Endometrial microvascular endothelial cells (primary cell): ENCODE measurements around the gene RNF103. TPM values are rescaled to one million over a fixed set of nuclear protein-coding genes. Genes with fewer than 3 reads are reported as not detected.
"Not testable (repeated sequence)": the region's sequence is repeated elsewhere in the genome, so short reads cannot be mapped to it uniquely, and the experiment has no call there.

Experiments used
- in situ Hi-C: cut with HindIII; loops from 2 replicates; pipeline ENCODE4 v1.10.0; 2017; ENCODE audit warnings: low sequenced_read_pairs, low pct_unique_long_range_greater_than_20kb; ENCODE audit errors: inconsistent ontology term
- total RNA-seq: library from RNA; depleted of rRNA; stranded (reverse); fragments of >200 nt; gene quantifications from one replicate; pipeline ENCODE4 v1.2.3, GENCODE V29; 2015; ENCODE audit errors: inconsistent ontology term

Gene RNF103
- 16.9 TPM for total RNA-seq

DNA sequence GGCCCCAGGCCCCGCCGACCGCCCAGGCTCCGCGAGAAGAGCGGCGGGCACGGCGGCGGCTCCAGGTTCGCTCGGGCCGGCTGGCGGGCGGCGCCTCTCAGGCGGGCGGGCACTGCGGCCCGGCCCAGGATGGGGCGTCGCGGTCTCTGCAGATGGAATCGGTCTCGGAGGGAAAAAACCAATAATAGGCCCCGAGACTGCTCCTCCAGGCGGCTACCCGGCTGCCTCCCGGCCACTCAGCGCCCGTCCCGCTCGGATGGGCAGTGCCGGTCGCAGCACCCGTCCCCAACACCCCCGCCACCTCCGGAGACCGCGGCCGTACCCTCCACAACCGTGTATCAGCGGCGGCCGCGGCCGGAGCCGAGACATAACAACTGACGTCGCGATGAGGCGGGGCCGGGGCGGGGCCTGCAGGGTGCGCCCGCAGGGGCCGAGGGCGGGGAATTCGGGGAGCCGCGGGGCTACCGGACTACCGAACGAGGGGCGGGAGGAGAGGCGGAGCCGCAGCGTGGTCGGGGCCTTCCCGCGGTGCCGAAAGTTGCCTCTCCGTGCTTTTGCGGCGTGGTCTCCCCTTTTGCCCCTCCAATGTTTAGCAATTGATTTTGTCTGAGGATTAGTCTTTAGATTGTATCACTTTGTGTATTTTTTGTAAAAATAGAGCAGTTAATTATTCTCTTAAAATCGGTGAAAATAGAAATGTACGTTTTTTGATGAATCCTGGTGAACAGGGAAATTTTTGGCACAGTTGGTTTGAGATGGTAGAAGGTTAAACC, at the start of gene RNF103:
RNF103 (minus strand) TSS at position 372 of the 773 bp plus-strand sequence. CDS start 979 bp downstream, outside the sequence.
- in situ Hi-C loops: no loop called here

GRCh38 chr2:86673011-86673410, 49.3 kb upstream of the RNF103 start:
- in situ Hi-C loops: no loop called here

GRCh38 chr2:86672027-86672545, 48.4 kb upstream of the RNF103 start:
- in situ Hi-C loops: no loop called here

DNA sequence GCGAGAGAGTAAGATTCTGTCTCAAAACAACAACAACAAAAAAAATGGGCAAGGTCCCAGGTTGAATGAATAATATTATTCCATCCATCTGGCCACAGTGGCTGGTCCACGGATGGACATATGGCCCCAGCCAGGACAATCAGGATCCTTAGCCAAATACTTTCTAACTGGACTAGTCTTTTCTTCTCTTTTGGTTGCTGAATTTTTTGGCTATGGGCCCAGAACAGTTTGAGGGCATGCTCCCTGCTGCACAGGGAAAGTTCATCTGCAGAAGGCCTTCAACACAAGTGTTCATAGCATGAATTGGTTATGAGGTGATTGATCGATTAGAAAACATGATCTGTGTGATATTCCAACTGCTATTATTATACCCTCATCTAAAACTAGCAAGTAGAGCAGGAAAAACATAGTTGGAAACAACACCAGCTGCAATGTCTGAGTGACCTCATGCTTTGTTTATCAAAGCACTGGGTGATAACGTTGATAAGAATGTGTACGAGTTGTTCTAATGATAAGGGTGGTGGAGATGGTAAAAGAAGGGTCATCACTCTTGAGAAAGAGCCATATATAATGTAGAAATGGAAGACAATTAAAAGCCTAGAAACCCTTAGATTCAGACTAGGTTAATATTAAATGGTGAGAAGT, 47.8 kb upstream of the RNF103 start:
- in situ Hi-C loops: no loop called here

GRCh38 chr2:86669323-86669722, 45.7 kb upstream of the RNF103 start:
- in situ Hi-C loops: not testable (repeated sequence)

DNA sequence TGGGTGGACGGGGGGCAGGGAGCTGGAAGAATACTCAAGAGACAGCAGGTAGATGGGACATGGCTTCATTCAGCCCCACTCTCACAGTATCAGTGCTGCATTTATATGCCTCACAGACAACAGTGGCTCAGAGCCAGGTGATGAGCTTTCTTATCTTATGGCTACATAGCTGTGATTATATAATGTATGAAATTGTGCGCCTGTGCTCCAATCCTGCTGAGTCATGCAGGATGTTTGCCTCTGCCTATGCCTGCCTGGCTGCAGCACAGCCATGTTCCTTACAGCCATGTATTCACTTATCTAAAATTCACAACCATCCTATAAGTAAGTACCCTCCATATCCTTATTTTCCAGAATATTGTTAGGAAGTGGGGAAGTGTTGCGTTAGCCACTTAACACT, 37.7 kb upstream of the RNF103 start:
- in situ Hi-C loops: no loop called here

GRCh38 chr2:86650188-86650587, 26.5 kb upstream of the RNF103 start:
- in situ Hi-C loops: no loop called here

DNA sequence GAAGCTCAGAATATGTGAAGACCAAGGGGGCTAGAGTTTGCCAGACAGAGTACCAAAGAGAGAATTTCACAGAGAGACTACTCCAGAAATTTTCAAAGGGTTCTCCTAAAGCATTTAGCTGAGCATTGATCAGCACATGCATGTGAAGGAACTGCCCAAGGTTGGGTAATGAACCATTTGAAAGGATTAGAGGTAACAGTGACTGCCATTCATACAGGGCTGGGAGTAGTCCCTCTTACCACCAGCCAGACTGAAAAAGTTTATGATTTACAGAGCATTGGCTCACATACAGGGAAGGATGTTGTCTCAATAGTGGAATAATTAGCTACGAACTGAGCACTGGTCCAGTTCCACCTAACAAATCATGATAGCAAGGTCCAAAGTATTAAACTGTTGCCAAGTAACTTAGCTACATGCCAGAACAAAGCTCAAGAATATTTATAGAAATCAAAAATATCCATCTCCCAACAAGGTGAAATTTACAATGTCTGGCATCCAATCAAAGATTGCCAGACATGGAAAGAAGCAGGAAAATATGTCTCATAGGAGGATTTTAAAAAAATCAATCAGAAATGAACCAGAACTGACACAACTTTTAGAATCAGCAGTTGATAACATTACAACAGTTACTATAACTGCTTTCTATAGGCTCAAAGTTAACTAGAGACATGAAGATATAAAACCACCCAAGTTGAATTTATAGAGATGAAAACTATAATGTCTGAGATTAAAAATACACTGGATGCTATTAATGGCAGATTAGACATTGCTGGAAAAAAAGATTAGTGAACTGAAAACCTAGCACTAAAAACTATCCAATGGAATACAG, 25.7 kb upstream of the RNF103 start:
- in situ Hi-C loops: no loop called here

GRCh38 chr2:86648681-86649080, 25.0 kb upstream of the RNF103 start:
- in situ Hi-C loops: no loop called here

DNA sequence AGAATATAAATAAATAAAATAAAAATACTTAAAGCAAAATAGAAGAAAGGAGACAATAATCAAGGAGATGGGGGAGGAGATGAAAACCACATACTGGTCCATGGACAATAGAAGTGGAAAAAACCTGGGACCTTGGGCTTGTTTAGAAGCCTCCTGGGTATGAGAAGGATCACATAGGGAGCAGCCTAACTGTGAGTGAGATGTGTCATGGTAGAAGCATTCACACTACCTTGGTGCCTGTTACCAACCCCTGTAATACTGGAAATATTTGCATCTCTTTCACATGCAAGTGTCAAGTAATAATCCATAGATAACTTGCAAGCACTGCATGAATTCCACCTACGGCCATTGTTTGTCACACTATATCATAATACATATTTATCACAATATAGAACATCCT, 23.2 kb upstream of the RNF103 start:
- in situ Hi-C loops: no loop called here

- in situ Hi-C loops: no loop called here
These were observed 22.7 kb upstream of the RNF103 start for GRCh38 chr2:86646329-86646728.

DNA sequence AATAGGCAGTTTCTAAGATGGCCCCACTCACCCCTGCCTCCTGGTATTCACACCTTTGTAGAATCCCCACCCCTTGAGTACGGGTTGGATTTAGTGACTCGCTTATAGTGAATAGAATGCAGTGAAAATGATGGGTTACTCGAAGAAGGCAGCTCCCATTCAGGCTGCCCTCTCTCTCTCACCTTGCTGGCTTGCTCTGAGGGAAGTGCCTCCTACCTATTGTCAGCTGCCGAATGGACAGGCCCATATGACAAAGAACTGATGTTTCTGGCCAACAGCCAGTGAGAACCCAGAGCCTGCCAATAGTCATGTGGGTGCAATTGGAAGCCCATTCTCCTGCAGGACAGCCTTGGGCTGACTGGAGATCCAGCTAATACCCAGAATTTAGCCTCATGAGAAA, 22.1 kb upstream of the RNF103 start:
- in situ Hi-C loops: no loop called here

DNA sequence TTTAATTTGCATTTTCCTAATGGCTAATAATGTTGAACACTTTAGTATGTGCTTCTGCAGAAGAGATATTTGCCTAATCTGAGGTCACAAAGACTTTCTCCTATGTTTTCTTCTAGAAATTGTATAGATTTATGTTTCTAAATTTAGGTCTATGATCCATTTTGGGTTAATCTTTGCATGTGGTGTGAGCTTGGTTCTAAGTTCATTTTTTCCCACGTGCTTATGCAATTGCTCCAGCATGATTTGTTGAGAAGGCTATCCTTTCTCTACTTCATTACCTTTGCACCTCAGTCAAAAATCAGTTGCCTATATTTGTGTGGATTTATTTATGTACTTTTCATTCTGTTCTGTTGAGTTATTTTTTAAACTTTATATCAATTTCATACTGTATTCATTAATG, 15.0 kb upstream of the RNF103 start:
- in situ Hi-C loops: no loop called here

- in situ Hi-C loops: no loop called here
These were observed 13.2 kb upstream of the RNF103 start for GRCh38 chr2:86636842-86637241.

GRCh38 chr2:86634352-86634751, 10.7 kb upstream of the RNF103 start:
- in situ Hi-C loops: no loop called here

DNA sequence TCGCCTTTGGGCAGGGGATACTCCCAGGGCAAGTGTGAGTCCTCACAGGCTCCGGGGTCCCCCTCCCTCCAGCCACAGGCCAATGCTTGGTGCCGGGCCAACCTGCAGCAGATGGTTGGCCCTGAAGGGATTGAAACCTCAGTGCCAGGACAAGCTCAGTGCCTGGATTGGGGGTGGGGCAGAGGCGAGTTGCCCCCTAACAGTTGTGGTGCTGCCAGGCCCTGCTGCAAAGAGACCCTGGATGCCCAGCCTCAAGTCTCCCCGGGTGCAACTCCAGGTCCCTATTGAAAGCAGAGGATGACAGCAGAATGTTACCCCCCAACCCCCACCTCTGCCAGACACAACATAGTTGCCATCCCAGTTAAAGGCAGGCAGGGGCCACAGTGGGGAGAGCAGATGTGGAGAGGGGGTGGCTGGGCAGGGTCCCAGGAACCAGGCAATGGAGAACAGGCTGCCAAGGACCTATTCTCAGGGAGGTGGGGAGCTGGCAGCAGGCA, 9.5 kb upstream of the RNF103 start:
- in situ Hi-C loops: no loop called here

DNA sequence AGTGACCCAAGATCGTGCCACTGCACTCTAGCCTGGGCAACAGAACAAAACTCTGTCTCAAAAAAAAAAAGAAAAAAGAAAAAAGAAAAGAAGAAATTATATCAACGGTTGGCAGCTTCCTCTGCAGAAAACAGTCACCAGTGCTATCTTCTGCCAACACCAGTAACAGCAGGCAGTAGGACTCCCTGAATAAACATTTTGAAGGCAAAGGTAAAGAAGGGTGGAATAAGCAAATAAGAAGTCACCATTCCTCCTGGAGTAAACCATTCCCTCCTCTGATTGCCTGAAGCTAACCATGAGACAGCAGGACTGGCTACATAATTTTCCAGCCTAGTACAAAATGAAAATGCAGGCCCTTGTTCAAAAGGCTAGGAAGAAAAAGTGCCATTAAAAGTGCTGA, 9.0 kb upstream of the RNF103 start:
- in situ Hi-C loops: no loop called here

DNA sequence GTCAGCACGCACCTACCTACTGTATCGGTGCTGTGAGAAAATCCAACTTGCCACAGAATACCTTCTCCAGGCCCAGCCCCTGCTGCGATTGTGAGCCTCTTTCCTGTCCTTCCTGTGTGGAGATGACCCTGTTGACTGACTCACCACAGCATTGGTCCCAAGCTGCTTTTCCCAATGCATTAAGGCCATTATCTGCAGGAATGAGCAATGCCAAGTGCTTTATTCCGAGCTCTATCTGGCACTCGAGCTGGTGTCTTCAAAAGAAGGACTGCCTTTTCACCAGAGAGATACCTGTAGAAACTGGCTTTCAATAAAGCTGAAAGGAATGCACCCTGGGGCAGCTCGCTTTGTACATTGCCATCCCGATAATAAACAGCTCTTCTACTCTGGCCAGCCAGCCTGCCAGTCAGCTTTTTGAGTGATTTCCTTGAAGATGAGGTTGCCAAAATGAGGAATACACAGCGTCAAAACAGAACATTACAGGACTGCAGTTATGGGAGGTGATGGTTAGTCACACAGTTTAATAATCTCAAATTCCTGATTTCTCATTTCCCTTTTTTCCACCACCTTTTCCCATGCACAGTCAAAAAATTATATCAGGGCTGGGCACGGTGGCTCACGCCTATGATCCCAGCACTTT, 8.3 kb upstream of the RNF103 start:
- in situ Hi-C loops: no loop called here

- in situ Hi-C loops: no loop called here
These were observed 4.4 kb upstream of the RNF103 start for GRCh38 chr2:86628091-86628522.
